ENCODE measurements around the gene CAP2.

DNA sequence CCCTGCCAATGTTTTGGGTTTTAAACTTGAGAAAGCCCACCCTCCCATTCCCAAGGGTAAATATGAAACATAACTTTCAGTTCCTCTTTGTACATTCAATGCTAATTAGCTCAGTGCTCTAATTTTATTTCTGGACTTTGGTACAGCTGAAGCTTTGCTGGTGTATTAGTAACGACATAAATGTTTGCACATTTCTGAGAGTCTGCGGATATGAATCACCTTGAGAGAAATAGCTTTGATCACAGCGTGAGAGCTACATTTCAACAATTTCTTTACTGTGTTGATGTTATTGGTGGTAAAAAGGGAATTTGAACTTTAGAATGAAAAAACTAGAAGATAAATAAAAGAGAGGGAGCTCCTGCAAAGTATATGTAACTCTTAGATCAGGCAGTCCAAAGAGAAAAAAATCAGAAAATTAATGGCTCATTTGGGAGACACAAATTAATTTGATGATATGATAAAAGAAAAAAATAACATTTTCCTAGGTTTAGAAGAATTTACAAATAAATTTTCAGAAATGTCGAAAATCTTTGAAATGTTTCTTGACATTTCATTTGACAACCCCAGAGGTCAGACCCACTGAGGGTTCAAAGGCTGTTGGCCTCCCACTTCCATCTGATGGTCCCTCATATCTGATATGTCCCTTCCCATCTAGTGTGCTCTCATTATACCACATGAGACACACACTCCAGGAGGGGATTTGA, 38.5 kb upstream of the CAP2 start:
- TF ChIP-seq, protein P1, sequence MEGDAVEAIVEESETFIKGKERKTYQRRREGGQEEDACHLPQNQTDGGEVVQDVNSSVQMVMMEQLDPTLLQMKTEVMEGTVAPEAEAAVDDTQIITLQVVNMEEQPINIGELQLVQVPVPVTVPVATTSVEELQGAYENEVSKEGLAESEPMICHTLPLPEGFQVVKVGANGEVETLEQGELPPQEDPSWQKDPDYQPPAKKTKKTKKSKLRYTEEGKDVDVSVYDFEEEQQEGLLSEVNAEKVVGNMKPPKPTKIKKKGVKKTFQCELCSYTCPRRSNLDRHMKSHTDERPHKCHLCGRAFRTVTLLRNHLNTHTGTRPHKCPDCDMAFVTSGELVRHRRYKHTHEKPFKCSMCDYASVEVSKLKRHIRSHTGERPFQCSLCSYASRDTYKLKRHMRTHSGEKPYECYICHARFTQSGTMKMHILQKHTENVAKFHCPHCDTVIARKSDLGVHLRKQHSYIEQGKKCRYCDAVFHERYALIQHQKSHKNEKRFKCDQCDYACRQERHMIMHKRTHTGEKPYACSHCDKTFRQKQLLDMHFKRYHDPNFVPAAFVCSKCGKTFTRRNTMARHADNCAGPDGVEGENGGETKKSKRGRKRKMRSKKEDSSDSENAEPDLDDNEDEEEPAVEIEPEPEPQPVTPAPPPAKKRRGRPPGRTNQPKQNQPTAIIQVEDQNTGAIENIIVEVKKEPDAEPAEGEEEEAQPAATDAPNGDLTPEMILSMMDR (conservative IDR thresholded peaks at IDR 0.05 in 1 of 2, IDR thresholded peaks at IDR 0.05 in 1 of 2; ENCODE audit: low read depth in 1 of 2, low read length in 2 of 2), result no peak
- TF ChIP-seq EZH2 (IDR thresholded peaks at IDR 0.05; ENCODE audit: low read length, missing control alignments), result no peak
